Heart left ventricle (tissue), 16 donors: ENCODE data around the gene ZCCHC3. TPM values are rescaled to one million over a fixed set of nuclear protein-coding genes. Genes with fewer than 3 reads are reported as not detected.

Source experiments
- ATAC-seq, 4 donors: fragments of 200-7000 bp; cut with Tn5 transposase; one replicate each; pipeline ENCODE4 v1.9.1; 2020 to 2022; ENCODE audit warnings: moderate library complexity in 4 of 4, mild to moderate bottlenecking in 3 of 4, moderate number of reproducible peaks in 1 of 4
- DNase-seq, 5 donors: peaks; one replicate each; pipeline ENCODE4 v3.0.0-alpha.2; 2020
- H3K27ac ChIP-seq, 12 donors: fragments of 200-600 bp; sonication (generic) in 4 of 12; one replicate each; pipeline versions ENCODE4 v1.5.0 to v1.8.0; 2016 to 2022; ENCODE audit warnings: mild to moderate bottlenecking in 2 of 12
- H3K27me3 ChIP-seq, 9 donors: fragments of 200-600 bp; sonication (generic) in 2 of 9; one replicate each; pipeline versions ENCODE4 v1.5.1 to v1.8.0; 2016 to 2022; ENCODE audit warnings: mild to moderate bottlenecking in 3 of 9
- H3K36me3 ChIP-seq, 9 donors: fragments of 200-600 bp; sonication (generic) in 2 of 9; one replicate each; pipeline versions ENCODE4 v1.5.0 to v1.8.0; 2018 to 2022; ENCODE audit warnings: mild to moderate bottlenecking in 2 of 9
- H3K4me1 ChIP-seq, 12 donors: fragments of 200-600 bp; sonication (generic) in 4 of 12; one replicate each; pipeline versions ENCODE4 v1.5.0 to v1.8.0; 2016 to 2022; ENCODE audit warnings: mild to moderate bottlenecking in 3 of 12
- H3K4me3 ChIP-seq, 12 donors: fragments of 200-600 bp; sonication (generic) in 4 of 12; one replicate each; pipeline versions ENCODE4 v1.5.0 to v1.8.0; 2017 to 2022; ENCODE audit warnings: mild to moderate bottlenecking in 9 of 12, moderate library complexity in 4 of 12
- H3K9me3 ChIP-seq, 12 donors: fragments of 200-600 bp; sonication (generic) in 4 of 12; one replicate each; pipeline versions ENCODE4 v1.5.0 to v1.8.0; 2016 to 2022; ENCODE audit warnings: mild to moderate bottlenecking in 1 of 12
- CTCF ChIP-seq, 12 donors: fragments of 200-600 bp; sonication (generic) in 4 of 12; IDR thresholded peaks; one replicate each; pipeline versions ENCODE4 v1.5.0 to v1.8.0; 2018 to 2022; ENCODE audit warnings: antibody characterized with exemption in 12 of 12, mild to moderate bottlenecking in 5 of 12
- POLR2A ChIP-seq, 2 donors: fragments of 450-650 bp; IDR thresholded peaks; one replicate each; pipeline ENCODE4 v1.6.1; 2017; ENCODE audit warnings: antibody characterized with exemption in 2 of 2, mild to moderate bottlenecking in 2 of 2, moderate library complexity in 2 of 2
- whole genome bisulfite sequencing, 4 donors: extraction: QIAGEN DNeasy Blood & Tissue Kit in 2 of 4; methylation state at CpG; one replicate each; pipeline versions ENCODE4 v1.1.5 to v1.1.7; 2013 to 2018; 5-methylcytosine and 5-hydroxymethylcytosine counted together
- intact Hi-C, 10 donors: fragments of 100-400 bp; cut with DNase I; formaldehyde crosslinking; loops; one replicate each; pipeline versions ENCODE4 v1.11.1 to v1.14.2; 2022
- polyA plus RNA-seq, 2 donors: library from polyadenylated mRNA; stranded (reverse); fragments of 200-250 nt; gene quantifications; one replicate each; pipeline ENCODE4 v1.2.3, GENCODE V29; 2013
- total RNA-seq, 9 donors: library from RNA; depleted of rRNA in 2 of 9; stranded (reverse); fragments of >200 nt in 2 of 9; fragmentation: NEBNext Ultra II Directional in 3 of 9; extraction: Animal tissue kit (Norgen Biotek cat#: 25700) in 3 of 9; gene quantifications; one replicate each; pipeline versions ENCODE4 v1.1.0 to v1.2.4, GENCODE V29; 2016 to 2023
- donor health status: ischemic (EF 13 %, LVEDD 7.1; RV severe dilation, severe dysfunction).
- donor health status: healthy with polysubstance abuse.
- donor health status: DM: no; HTN: yes; CAD: no.
- donor health status: DM: no; HTN: no; CAD: no.
- donor health status: ischemic (EF 25% LVEDD 6.9; RV normal size, moderate dysfunction).
- donor health status: ischemic (EF 25% LVEDD 5.7; RV mildly dilated, moderate dysfunction).
- donor health status: healthy.
- donor health status: DM: yes; HTN: yes; CAD: no.
- donor health status: ischemic (EF 35%, LVEDD 5.7; RV mildly dilated, moderate dysfunction).
- donor health status: nonischemic (EF 11% LVEDD 7.7; RV severe dilation, severe dysfunction).
- donor health status: DM: yes; HTN: yes; CAD: no.
- donor health status: PGD.
- donor health status: ischemic (EF 29% LVEDD 5.4; RV normal size, mild dysfunction).
- donor health status: nonischemic (EF 23%, LVEDD 6.1; RV moderate dilation, normal function).

The ZCCHC3 gene
- total and polyA plus RNA-seq, 11 donors: 6.9 to 15.3 (median 9.6) TPM

- TF ChIP-seq POLR2A (IDR thresholded peaks at IDR 0.05) (no peak), CTCF (IDR thresholded peaks at IDR 0.05) (no peak)
- DNase-seq (no peak), ATAC-seq (no peak)
- H3K27me3 ChIP-seq: no peaks in the 10 kb centered on the region
- no peaks in the 10 kb centered on the region for H3K9me3 ChIP-seq
- WGBS, 4 donors: 57 to 79% (median 69%) methylated on average over 10 to 13 of the region's 13 CpGs
- H3K36me3 ChIP-seq: no peaks in the 10 kb centered on the region
- H3K4me1 ChIP-seq: peaks cover 0 to 10% (median 0%) of the 10 kb centered on the region in 12 donors
- no peak overlapping the region for H3K4me3 ChIP-seq
- H3K27ac ChIP-seq: no peak overlapping the region
- intact Hi-C loops: no loop called here
These were observed 33.7 kb upstream of the ZCCHC3 start for GRCh38 chr20:263701-264100.

GRCh38 chr20:266596-267562, 30.5 kb upstream of the ZCCHC3 start:
- Histone ChIP-seq H3K4me1 (peaks cover 0 to 10% (median 0%) of the 10 kb centered on the region in 12 donors), H3K36me3 (no peaks in the 10 kb centered on the region), H3K9me3 (no peaks in the 10 kb centered on the region), H3K27ac (peak overlapping the region in 2 of 12 donors; percentile 5 to 39), H3K4me3 (peak overlapping the region; percentile 15 to 61 (median 54)), H3K27me3 (no peaks in the 10 kb centered on the region)
- TF ChIP-seq POLR2A (IDR thresholded peaks at IDR 0.05): no peak
- TF ChIP-seq CTCF (IDR thresholded peaks at IDR 0.05): peak; percentile 91 to 99 (median 97)
- 8 to 15% (median 9%) methylated on average over 22 to 43 of the region's 43 CpGs for WGBS, 4 donors
- ATAC-seq: peak; percentile 80 to 94 (median 92)
- intact Hi-C loops: loop anchor here in 4 of 10 donors (2.0 to 5.0 kb wide), 4 partner anchors 30 to 65 kb away; partner anchors contain the start of gene SOX12 (in 1 of the 4)
- DNase-seq: peak; percentile 84 to 90 (median 85)

- DNase-seq: no peak
- intact Hi-C loops: loop anchor here in 6 of 10 donors (10.0 kb wide), 2 partner anchors 54 to 64 kb away; partner anchors contain the start of gene SOX12 (in 2 of the 6)
These were observed 26.9 kb upstream of the ZCCHC3 start for GRCh38 chr20:270517-270916.

More at GRCh38 chr20:270517-270916, 26.9 kb upstream of the ZCCHC3 start:
- H3K4me1 ChIP-seq: peaks cover 0 to 10% (median 0%) of the 10 kb centered on the region in 12 donors
- no peak overlapping the region for H3K4me3 ChIP-seq
- WGBS, 4 donors: 88 to 94% (median 90%) methylated on average over 5 of the region's 5 CpGs
- H3K9me3 ChIP-seq: no peaks in the 10 kb centered on the region
- H3K36me3 ChIP-seq: peaks cover 0 to 2% (median 0%) of the 10 kb centered on the region in 9 donors
- no peak for ATAC-seq
- H3K27me3 ChIP-seq: no peaks in the 10 kb centered on the region
- TF ChIP-seq CTCF (IDR thresholded peaks at IDR 0.05) (no peak), POLR2A (IDR thresholded peaks at IDR 0.05) (no peak)
- no peak overlapping the region for H3K27ac ChIP-seq
